K562 (cell line): ENCODE results near the gene GUCY2D. TPM values are rescaled to one million over a fixed set of nuclear protein-coding genes. Genes with fewer than 3 reads are reported as not detected.

Experiments used
- ASH1L ChIP-seq: fragments of 450-650 bp; IDR thresholded peaks from 2 replicates; pipeline ENCODE4 v1.6.1; 2018; ENCODE audit warnings: borderline replicate concordance, mild to moderate bottlenecking, low read depth; ENCODE audit not compliant: partially characterized antibody
- KDM5B ChIP-seq: fragments of 200-600 bp; sonication (generic); IDR thresholded peaks from 2 replicates; pipeline ENCODE4 v1.6.1; 2012; ENCODE audit warnings: low read depth, mild to moderate bottlenecking, moderate library complexity, low read length, control low read depth, inconsistent platforms; ENCODE audit not compliant: insufficient replicate concordance
- SMARCE1 ChIP-seq: fragments of 450-650 bp; IDR thresholded peaks from 2 replicates; pipeline ENCODE4 v1.7.1; 2016; ENCODE audit warnings: mild to moderate bottlenecking
- TEAD4 ChIP-seq, 2 experiments: sonication (generic) in 1 of 2; formaldehyde crosslinking in 1 of 2; IDR thresholded peaks; 2 replicates each; pipeline versions ENCODE4 v1.6.1 to v1.8.0; 2012 to 2022; ENCODE audit warnings: borderline replicate concordance in 1 of 2, inconsistent platforms in 1 of 2, low read length in 1 of 2, mild to moderate bottlenecking in 1 of 2, missing genetic modification reagents in 1 of 2
- polyA plus RNA-seq, 8 experiments: library from polyadenylated mRNA; depleted of rRNA in 4 of 8; stranded (reverse) in 5 of 8; unstranded in 3 of 8; fragments of >200 nt; fragmentation: Nextera tagmentation in 2 of 8; fragmentation: Illumina TruSeq in 1 of 8; extraction: Ambion mirVana in 2 of 8; extraction: Trizol in 1 of 8; gene quantifications; 2 replicates each; pipeline versions ENCODE4 v1.2.1 to v1.2.3, GENCODE V29; 2011 to 2014; ENCODE audit warnings: inconsistent platforms in 1 of 8, missing spikeins in 1 of 8
- total RNA-seq, 7 experiments: library from RNA; depleted of rRNA in 6 of 7; stranded (reverse); fragments of >200 nt in 6 of 7; fragmentation: Illumina TruSeq in 2 of 7; extraction: Trizol in 2 of 7; gene quantifications; 2 replicates each; pipeline versions ENCODE4 v1.2.1 to v1.2.3, GENCODE V29; 2011 to 2021; ENCODE audit warnings: low replicate concordance in 1 of 7
- TF ChIP-seq, protein P1 (sequence below), 2 experiments: fragments of 450-650 bp; IDR thresholded peaks; 2 replicates each; pipeline ENCODE4 v1.6.1; 2018; ENCODE audit warnings: mild to moderate bottlenecking in 2 of 2, low read depth in 1 of 2; ENCODE audit not compliant: partially characterized antibody in 2 of 2

GUCY2D gene
- total and polyA plus RNA-seq, 9 of the 15 experiments (the other 6 are each of a cell fraction or from before 2014, with no cell fraction given): 0.05 TPM; not detected in 8

DNA sequence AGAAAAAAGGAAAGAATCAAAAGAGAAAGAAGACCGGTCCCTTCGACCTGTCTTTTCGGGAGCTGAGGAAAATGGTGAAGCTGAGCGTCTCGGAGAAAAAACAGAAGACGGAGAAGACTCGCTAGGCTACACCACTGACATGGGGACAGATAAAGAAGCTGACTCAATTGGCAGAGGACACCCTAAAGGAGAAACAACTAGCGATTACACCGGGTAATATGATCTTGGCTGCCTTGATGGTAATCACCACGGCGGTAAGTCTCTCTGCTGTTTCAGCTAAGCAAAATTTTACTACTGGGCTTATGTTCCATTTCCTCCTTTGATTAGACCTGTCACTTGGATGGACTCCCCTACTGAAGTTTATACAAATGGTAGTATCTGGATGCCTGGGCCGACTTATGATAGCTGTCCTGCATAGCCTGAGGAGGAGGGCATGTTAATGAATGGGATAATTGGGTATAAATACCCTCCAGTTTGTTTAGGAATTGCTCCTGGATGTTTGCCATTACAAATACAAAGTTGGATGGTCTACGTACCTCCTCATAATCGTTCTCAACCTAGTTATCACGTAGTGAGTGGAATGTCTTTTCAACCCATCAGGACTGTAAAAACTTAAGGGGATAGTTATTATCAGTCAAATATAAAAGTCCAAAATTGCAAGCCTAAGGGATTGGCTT lies 60.5 kb downstream of the GUCY2D start (continued):
- TF ChIP-seq KDM5B: no peak
- TF ChIP-seq SMARCE1: peak; percentile 37; the same call in 1 of the 2 replicates
- no peak for TF ChIP-seq ASH1L
- TF ChIP-seq, protein P1, sequence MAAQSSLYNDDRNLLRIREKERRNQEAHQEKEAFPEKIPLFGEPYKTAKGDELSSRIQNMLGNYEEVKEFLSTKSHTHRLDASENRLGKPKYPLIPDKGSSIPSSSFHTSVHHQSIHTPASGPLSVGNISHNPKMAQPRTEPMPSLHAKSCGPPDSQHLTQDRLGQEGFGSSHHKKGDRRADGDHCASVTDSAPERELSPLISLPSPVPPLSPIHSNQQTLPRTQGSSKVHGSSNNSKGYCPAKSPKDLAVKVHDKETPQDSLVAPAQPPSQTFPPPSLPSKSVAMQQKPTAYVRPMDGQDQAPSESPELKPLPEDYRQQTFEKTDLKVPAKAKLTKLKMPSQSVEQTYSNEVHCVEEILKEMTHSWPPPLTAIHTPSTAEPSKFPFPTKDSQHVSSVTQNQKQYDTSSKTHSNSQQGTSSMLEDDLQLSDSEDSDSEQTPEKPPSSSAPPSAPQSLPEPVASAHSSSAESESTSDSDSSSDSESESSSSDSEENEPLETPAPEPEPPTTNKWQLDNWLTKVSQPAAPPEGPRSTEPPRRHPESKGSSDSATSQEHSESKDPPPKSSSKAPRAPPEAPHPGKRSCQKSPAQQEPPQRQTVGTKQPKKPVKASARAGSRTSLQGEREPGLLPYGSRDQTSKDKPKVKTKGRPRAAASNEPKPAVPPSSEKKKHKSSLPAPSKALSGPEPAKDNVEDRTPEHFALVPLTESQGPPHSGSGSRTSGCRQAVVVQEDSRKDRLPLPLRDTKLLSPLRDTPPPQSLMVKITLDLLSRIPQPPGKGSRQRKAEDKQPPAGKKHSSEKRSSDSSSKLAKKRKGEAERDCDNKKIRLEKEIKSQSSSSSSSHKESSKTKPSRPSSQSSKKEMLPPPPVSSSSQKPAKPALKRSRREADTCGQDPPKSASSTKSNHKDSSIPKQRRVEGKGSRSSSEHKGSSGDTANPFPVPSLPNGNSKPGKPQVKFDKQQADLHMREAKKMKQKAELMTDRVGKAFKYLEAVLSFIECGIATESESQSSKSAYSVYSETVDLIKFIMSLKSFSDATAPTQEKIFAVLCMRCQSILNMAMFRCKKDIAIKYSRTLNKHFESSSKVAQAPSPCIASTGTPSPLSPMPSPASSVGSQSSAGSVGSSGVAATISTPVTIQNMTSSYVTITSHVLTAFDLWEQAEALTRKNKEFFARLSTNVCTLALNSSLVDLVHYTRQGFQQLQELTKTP (IDR thresholded peaks at IDR 0.05; ENCODE audit: low read depth in 1 of 2, partially characterized antibody in 2 of 2): no peak
- no peak for TF ChIP-seq TEAD4 (IDR thresholded peaks at IDR 0.05; ENCODE audit: low read length)
- no peak for TF ChIP-seq TEAD4 (CRISPR knock-in tag; IDR thresholded peaks at IDR 0.05; ENCODE audit: borderline replicate concordance)
